ENCODE measurements around the gene S100A10.

Gene S100A10

DNA sequence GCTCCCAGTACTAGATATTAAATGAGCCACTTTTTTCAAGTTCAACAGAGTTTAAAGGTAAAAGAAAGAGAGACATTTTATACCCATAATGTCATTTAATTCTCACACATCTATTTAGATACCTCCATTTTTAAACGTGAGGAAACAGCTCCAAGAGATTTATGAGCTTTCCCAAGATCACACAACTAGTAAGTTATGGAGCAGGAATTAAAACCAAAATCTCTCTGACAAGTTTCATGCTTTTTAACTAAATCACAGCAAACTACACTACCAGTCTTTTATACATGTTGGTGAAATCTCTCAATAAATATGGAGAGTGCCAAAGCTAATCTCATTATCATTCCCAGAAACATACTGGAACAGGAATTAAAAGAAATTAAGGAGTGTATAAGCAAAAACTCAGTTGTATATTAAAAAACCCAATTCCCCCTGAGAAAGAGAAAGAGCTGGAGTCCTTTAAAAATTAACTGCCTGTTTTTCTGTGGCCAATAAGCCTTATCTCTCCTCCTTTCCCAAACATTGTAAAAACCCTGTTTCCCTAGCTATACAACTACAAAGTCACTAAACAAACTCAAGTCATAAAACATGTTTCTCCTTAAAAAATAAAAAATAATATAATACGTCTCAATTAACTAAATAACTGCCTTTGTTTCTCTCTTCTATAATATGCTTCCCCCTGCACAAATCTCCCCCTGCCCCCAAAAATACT, 57.6 kb downstream of the S100A10 start:
- DNase-seq (ENCODE audit: low read depth), result no peak

DNA sequence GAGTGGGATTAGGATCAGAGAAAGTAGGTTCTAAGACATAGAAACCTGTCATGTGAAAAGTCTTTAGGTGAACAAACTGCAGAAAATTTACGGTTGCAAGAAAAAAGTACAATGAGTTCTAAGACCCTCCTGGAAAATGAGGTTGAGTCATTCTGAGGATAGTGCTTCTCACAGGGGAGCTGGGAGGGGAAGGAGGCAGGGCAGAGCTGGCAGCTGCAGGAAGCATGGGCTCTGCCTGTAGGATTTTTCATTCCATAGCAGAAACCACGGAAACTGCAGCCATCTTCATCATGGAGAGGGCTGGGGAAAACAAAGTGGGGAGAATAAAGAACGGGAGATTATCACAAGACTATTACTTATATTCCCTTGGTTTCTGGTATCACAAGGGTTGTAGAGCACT, 58.5 kb downstream of the S100A10 start:
- no peak for DNase-seq (ENCODE audit: low read depth)

DNA sequence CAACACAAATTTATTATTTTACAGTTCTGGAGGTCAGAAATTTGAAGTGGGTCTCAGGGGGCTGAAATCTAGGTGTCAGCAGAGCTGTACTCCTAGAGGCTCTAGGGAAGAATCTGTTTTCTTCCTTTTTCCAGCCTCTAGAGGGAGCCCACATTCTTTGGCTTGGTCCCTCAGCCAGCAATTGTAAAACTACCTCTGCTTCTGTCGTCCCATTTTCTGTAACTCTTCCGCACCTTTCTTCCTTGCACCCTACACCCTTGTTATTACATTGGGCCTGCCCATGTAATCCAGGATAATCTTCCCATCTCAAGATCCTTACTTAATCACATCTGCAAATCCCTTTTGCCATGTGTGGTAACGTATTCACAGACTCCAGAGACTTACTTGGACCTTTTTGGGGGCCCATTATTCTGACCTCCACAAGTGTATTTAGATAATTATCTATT, 59.6 kb downstream of the S100A10 start:
- peak; percentile 35 for DNase-seq (ENCODE audit: low read depth)

All from stimulated activated CD8-positive, alpha-beta memory T cell treated with anti-CD3 and anti-CD28 coated beads, Interleukin-12 subunit alpha, Interleukin-12 subunit beta, amount 100 ng/mL, for 1 hour (primary cell).